Inferior parietal cortex (tissue), 1 donor: Measurements from ENCODE around the gene TMEM219.
A peak's percentile ranks its signal among the peaks of the same experiment; 100 is the strongest.
"Not testable (repeated sequence)": the region's sequence is repeated elsewhere in the genome, so short reads cannot be mapped to it uniquely, and the experiment has no call there.

Experiments used
- DNase-seq: peaks from one replicate; pipeline ENCODE4 v3.0.0-alpha.2; 2016; ENCODE audit errors: extremely low spot score

Gene TMEM219

GRCh38 chr16:30011714-30012504 is 50.0 kb downstream of the TMEM219 start:
- DNase-seq: no peak

GRCh38 chr16:30012598-30012997 is 50.7 kb downstream of the TMEM219 start:
- not testable (repeated sequence) for DNase-seq

GRCh38 chr16:30015450-30015849 is 53.6 kb downstream of the TMEM219 start:
- not testable (repeated sequence) for DNase-seq

- DNase-seq: no peak
Observed at GRCh38 chr16:30016555-30017276, 54.8 kb downstream of the TMEM219 start.

- DNase-seq: no peak
Observed at GRCh38 chr16:30017277-30017656, 55.4 kb downstream of the TMEM219 start.

GRCh38 chr16:30017937-30018336 is 56.1 kb downstream of the TMEM219 start:
- DNase-seq: not testable (repeated sequence)

- DNase-seq: peak; percentile 33
Observed at GRCh38 chr16:30018731-30019158, 56.9 kb downstream of the TMEM219 start.
